ENCODE measurements around the gene NFILZ.

Gene NFILZ

GRCh38 chr19:8666814-8667405 is 36.5 kb downstream of the NFILZ start:
- no peak overlapping the region for H3K4me3 ChIP-seq (ENCODE audit: low read depth, low read length)
- no peak for TF ChIP-seq CTCF (IDR thresholded peaks at IDR 0.05; ENCODE audit: control insufficient read depth, extremely low read depth, insufficient read depth)
- no peak for DNase-seq (ENCODE audit: low read depth)

DNA sequence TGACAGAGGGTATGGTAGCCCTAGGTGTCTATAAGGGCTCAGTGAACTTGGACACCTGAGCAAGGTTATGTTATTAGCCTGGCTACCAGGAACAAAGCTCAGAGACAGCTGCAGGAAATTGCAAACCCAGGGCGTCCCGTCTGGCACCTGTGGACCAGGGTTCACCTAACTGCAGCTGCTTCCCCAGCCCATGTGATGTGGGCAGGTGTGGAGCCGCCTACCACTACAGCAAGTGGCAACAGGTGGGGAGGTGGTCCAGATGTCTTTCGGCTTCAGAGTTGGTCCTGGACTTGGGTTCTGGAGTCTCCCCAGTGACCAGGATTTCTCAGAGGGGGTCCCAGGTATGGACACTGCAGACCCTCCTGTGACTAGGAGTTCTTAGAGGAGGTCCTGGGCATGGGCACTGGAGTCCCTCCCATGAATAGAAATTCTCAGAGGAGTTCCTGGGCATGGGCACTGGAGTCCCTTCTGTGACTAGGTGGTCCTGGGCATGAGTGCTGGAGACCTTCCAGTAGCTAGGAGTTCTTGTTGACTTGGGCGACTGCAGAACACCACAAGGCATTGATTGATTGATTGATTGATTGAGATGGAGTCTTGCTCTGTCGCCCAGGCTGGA is 43.0 kb downstream of the NFILZ start:
- H3K4me3 ChIP-seq (ENCODE audit: low read depth, low read length), result no peak overlapping the region
- no peak for TF ChIP-seq CTCF (IDR thresholded peaks at IDR 0.05; ENCODE audit: control insufficient read depth, extremely low read depth, insufficient read depth)
- no peak for DNase-seq (ENCODE audit: low read depth)

DNA sequence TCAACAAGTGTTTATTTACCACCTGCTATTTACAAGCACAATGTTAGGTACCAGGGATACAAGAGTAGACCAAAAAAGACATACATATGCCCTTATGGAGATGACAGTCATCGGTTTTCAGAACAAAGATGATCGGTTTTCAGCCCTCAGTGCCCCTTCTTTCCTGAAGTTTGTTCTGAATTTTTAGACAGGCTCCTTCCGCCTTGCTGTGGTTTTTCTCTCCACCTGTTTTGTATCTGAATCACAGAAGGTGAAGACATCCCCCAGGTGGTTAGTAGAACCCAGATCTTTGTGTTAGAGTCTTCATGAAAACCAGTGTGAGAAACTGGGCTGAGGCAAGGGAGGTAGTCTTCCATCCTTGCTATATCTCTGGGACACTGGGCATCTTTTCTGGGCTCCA is 44.6 kb downstream of the NFILZ start:
- no peak overlapping the region for H3K4me3 ChIP-seq (ENCODE audit: low read depth, low read length)
- no peak for DNase-seq (ENCODE audit: low read depth)
- no peak for TF ChIP-seq CTCF (IDR thresholded peaks at IDR 0.05; ENCODE audit: control insufficient read depth, extremely low read depth, insufficient read depth)

DNA sequence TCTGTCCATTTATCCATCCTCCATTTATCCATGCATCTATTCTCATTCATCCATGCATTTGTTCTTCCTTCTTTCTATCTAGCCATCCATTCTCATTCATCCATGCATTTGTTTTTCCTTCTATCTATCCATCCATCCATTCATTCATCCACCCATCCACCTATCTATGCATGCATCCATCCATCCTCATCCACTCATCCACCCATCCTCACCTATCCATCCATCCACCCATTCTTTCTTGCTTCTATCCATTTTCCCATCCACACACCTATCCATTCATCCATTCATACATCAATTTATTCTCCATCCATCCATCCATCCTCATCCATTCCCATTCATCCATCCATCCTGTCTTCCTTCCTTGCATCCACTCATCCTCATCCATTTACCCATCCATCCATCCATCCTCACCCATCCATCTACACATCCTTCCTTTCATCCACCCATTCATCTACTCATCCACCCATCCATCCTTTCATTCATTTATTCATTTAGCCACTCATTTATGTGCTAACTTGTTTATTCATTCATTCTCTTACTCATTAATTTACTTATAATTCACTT is 47.9 kb downstream of the NFILZ start:
- DNase-seq (ENCODE audit: low read depth), result no peak
- no peak for TF ChIP-seq CTCF (IDR thresholded peaks at IDR 0.05; ENCODE audit: control insufficient read depth, extremely low read depth, insufficient read depth)
- no peak overlapping the region for H3K4me3 ChIP-seq (ENCODE audit: low read depth, low read length)

Measured in LNCaP clone FGC (cell line).